Upper lobe of left lung (tissue), 4 donors: ENCODE data around the gene FRMPD1.

Experiments used
- CTCF ChIP-seq, 6 experiments: fragments of 450-650 bp in 4 of 6; fragments of 200-600 bp in 2 of 6; sonication (generic) in 2 of 6; IDR thresholded peaks; one replicate each; pipeline ENCODE4 v1.5.1; 2016 to 2019; ENCODE audit warnings: antibody characterized with exemption in 6 of 6
- EP300 ChIP-seq, 4 donors: sonication (generic); formaldehyde crosslinking; IDR thresholded peaks; one replicate each; pipeline ENCODE4 v1.5.1; 2017; ENCODE audit warnings: antibody characterized with exemption in 4 of 4, control low read depth in 2 of 4
- POLR2A ChIP-seq, 4 donors: fragments of 450-650 bp; IDR thresholded peaks; one replicate each; pipeline ENCODE4 v1.5.1; 2016 to 2017; ENCODE audit warnings: antibody characterized with exemption in 4 of 4, mild to moderate bottlenecking in 2 of 4
- POLR2AphosphoS5 ChIP-seq, 2 donors: sonication (generic); formaldehyde crosslinking; IDR thresholded peaks; one replicate each; pipeline ENCODE4 v1.5.1; 2017; ENCODE audit warnings: antibody characterized with exemption in 2 of 2

GRCh38 chr9:37776328-37776727 lies 125.6 kb downstream of the FRMPD1 start:
- no peak for TF ChIP-seq CTCF (IDR thresholded peaks at IDR 0.05)
- TF ChIP-seq POLR2AphosphoS5 (IDR thresholded peaks at IDR 0.05) = no peak
- TF ChIP-seq POLR2A (IDR thresholded peaks at IDR 0.05) = no peak
- no peak for TF ChIP-seq EP300 (IDR thresholded peaks at IDR 0.05)
